Measurements from ENCODE around the gene CLK2. TPM values are rescaled to one million over a fixed set of nuclear protein-coding genes. Genes with fewer than 3 reads are reported as not detected.
"Not testable (repeated sequence)": the region's sequence is repeated elsewhere in the genome, so short reads cannot be mapped to it uniquely, and the experiment has no call there.

The CLK2 gene
- total and polyA plus RNA-seq, 4 donors, result 8.3 to 28.2 (median 14.8) TPM

GRCh38 chr1:155226910-155227260 lies 46.4 kb downstream of the CLK2 start:
- peak overlapping the region; percentile 81 to 83 for H3K27ac ChIP-seq (ENCODE audit: low read depth in 1 of 2, low read length in 2 of 2)
- H3K9me3 ChIP-seq (ENCODE audit: control insufficient read depth in 4 of 4, low read length in 3 of 4), result no peaks in the 10 kb centered on the region
- DNase-seq (ENCODE audit: low spot score), result no peak
- peak overlapping the region; percentile 73 to 87 for H3K9ac ChIP-seq (ENCODE audit: low read depth in 1 of 2, low read length in 2 of 2)
- H3K36me3 ChIP-seq (ENCODE audit: control insufficient read depth in 4 of 4, insufficient read depth in 3 of 4, low read depth in 1 of 4, low read length in 3 of 4), result no peaks in the 10 kb centered on the region
- H3K4me1 ChIP-seq (ENCODE audit: control insufficient read depth in 4 of 4, insufficient read depth in 4 of 4, low read length in 3 of 4), result peaks cover 3 to 14% (median 8%) of the 10 kb centered on the region in 4 donors
- peak overlapping the region; percentile 57 to 87 (median 79) for H3K4me3 ChIP-seq (ENCODE audit: low read depth in 1 of 3, low read length in 3 of 3)
- under 1% methylated on average over 19 of the region's 19 CpGs for WGBS
- H3K27me3 ChIP-seq (ENCODE audit: control insufficient read depth in 4 of 4, insufficient read depth in 4 of 4, low read length in 3 of 4), result no peaks in the 10 kb centered on the region
- peak in 1 of 2 donors; percentile 6 for TF ChIP-seq HNF4A (conservative IDR thresholded peaks at IDR 0.05)
- no peak for TF ChIP-seq HNF4G (IDR thresholded peaks at IDR 0.05)

GRCh38 chr1:155226188-155226909 lies 47.0 kb downstream of the CLK2 start:
- TF ChIP-seq CTCF (IDR thresholded peaks at IDR 0.05; ENCODE audit: low read depth, low read length, missing input control) (peak; percentile 51), GABPA (IDR thresholded peaks at IDR 0.05 in 1 of 2, conservative IDR thresholded peaks at IDR 0.05 in 1 of 2) (no peak), RAD21 (IDR thresholded peaks at IDR 0.05) (peak; percentile 67 to 71), JUND (IDR thresholded peaks at IDR 0.05) (no peak), NR2F2 (IDR thresholded peaks at IDR 0.05) (no peak)
- TF ChIP-seq, protein P1, sequence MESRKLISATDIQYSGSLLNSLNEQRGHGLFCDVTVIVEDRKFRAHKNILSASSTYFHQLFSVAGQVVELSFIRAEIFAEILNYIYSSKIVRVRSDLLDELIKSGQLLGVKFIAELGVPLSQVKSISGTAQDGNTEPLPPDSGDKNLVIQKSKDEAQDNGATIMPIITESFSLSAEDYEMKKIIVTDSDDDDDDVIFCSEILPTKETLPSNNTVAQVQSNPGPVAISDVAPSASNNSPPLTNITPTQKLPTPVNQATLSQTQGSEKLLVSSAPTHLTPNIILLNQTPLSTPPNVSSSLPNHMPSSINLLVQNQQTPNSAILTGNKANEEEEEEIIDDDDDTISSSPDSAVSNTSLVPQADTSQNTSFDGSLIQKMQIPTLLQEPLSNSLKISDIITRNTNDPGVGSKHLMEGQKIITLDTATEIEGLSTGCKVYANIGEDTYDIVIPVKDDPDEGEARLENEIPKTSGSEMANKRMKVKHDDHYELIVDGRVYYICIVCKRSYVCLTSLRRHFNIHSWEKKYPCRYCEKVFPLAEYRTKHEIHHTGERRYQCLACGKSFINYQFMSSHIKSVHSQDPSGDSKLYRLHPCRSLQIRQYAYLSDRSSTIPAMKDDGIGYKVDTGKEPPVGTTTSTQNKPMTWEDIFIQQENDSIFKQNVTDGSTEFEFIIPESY (IDR thresholded peaks at IDR 0.05), result no peak
- Histone ChIP-seq H3K27ac (ENCODE audit: low read depth in 1 of 2, low read length in 2 of 2) (peak overlapping the region; percentile 81 to 83), H3K9ac (ENCODE audit: low read depth in 1 of 2, low read length in 2 of 2) (peak overlapping the region in 1 of 2 donors; percentile 87), H3K27me3 (ENCODE audit: control insufficient read depth in 4 of 4, insufficient read depth in 4 of 4, low read length in 3 of 4) (no peaks in the 10 kb centered on the region), H3K36me3 (ENCODE audit: control insufficient read depth in 4 of 4, insufficient read depth in 3 of 4, low read depth in 1 of 4, low read length in 3 of 4) (no peaks in the 10 kb centered on the region), H3K4me1 (ENCODE audit: control insufficient read depth in 4 of 4, insufficient read depth in 4 of 4, low read length in 3 of 4) (peaks cover 3 to 14% (median 8%) of the 10 kb centered on the region in 4 donors), H3K9me3 (ENCODE audit: control insufficient read depth in 4 of 4, low read length in 3 of 4) (no peaks in the 10 kb centered on the region), H3K4me3 (ENCODE audit: low read depth in 1 of 3, low read length in 3 of 3) (peak overlapping the region; percentile 57 to 87 (median 79))
- peak; percentile 80 for DNase-seq (ENCODE audit: low spot score)
- 3% methylated on average over 7 of the region's 7 CpGs for WGBS

- not testable (repeated sequence) for H3K27ac ChIP-seq (ENCODE audit: low read depth in 1 of 2, low read length in 2 of 2); H3K9me3 ChIP-seq (ENCODE audit: control insufficient read depth in 4 of 4, low read length in 3 of 4); H3K36me3 ChIP-seq (ENCODE audit: control insufficient read depth in 4 of 4, insufficient read depth in 3 of 4, low read depth in 1 of 4, low read length in 3 of 4); H3K4me3 ChIP-seq (ENCODE audit: low read depth in 1 of 3, low read length in 3 of 3); H3K27me3 ChIP-seq (ENCODE audit: control insufficient read depth in 4 of 4, insufficient read depth in 4 of 4, low read length in 3 of 4); DNase-seq (ENCODE audit: low spot score); H3K9ac ChIP-seq (ENCODE audit: low read depth in 1 of 2, low read length in 2 of 2)
- H3K4me1 ChIP-seq (ENCODE audit: control insufficient read depth in 4 of 4, insufficient read depth in 4 of 4, low read length in 3 of 4), result peaks cover 3 to 14% (median 8%) of the 10 kb centered on the region in 4 donors
- 97% methylated on average over 8 of the region's 8 CpGs for WGBS
Measured at GRCh38 chr1:155225404-155225759, 47.9 kb downstream of the CLK2 start.

GRCh38 chr1:155223047-155223446 lies 50.3 kb downstream of the CLK2 start:
- Histone ChIP-seq H3K36me3 (ENCODE audit: control insufficient read depth in 4 of 4, insufficient read depth in 3 of 4, low read depth in 1 of 4, low read length in 3 of 4) (no peaks in the 10 kb centered on the region), H3K27ac (ENCODE audit: low read depth in 1 of 2, low read length in 2 of 2) (no peak overlapping the region), H3K27me3 (ENCODE audit: control insufficient read depth in 4 of 4, insufficient read depth in 4 of 4, low read length in 3 of 4) (no peaks in the 10 kb centered on the region), H3K4me1 (ENCODE audit: control insufficient read depth in 4 of 4, insufficient read depth in 4 of 4, low read length in 3 of 4) (peaks cover 3 to 15% (median 10%) of the 10 kb centered on the region in 4 donors), H3K4me3 (ENCODE audit: low read depth in 1 of 3, low read length in 3 of 3) (no peak overlapping the region), H3K9ac (ENCODE audit: low read depth in 1 of 2, low read length in 2 of 2) (no peak overlapping the region), H3K9me3 (ENCODE audit: control insufficient read depth in 4 of 4, low read length in 3 of 4) (no peaks in the 10 kb centered on the region)
- no peak for DNase-seq (ENCODE audit: low spot score)
- 81% methylated on average over 7 of the region's 7 CpGs for WGBS
- TF ChIP-seq, protein P1 (IDR thresholded peaks at IDR 0.05), result no peak
- TF ChIP-seq HNF4A (conservative IDR thresholded peaks at IDR 0.05) (no peak), SP1 (IDR thresholded peaks at IDR 0.05) (no peak), TAF1 (conservative IDR thresholded peaks at IDR 0.05) (no peak), EGR1 (IDR thresholded peaks at IDR 0.05; ENCODE audit: low read depth in 2 of 2) (no peak), JUND (IDR thresholded peaks at IDR 0.05) (no peak), NR2F2 (IDR thresholded peaks at IDR 0.05) (no peak), RAD21 (IDR thresholded peaks at IDR 0.05) (no peak), YY1 (IDR thresholded peaks at IDR 0.05) (no peak)
- TF ChIP-seq, protein P2, sequence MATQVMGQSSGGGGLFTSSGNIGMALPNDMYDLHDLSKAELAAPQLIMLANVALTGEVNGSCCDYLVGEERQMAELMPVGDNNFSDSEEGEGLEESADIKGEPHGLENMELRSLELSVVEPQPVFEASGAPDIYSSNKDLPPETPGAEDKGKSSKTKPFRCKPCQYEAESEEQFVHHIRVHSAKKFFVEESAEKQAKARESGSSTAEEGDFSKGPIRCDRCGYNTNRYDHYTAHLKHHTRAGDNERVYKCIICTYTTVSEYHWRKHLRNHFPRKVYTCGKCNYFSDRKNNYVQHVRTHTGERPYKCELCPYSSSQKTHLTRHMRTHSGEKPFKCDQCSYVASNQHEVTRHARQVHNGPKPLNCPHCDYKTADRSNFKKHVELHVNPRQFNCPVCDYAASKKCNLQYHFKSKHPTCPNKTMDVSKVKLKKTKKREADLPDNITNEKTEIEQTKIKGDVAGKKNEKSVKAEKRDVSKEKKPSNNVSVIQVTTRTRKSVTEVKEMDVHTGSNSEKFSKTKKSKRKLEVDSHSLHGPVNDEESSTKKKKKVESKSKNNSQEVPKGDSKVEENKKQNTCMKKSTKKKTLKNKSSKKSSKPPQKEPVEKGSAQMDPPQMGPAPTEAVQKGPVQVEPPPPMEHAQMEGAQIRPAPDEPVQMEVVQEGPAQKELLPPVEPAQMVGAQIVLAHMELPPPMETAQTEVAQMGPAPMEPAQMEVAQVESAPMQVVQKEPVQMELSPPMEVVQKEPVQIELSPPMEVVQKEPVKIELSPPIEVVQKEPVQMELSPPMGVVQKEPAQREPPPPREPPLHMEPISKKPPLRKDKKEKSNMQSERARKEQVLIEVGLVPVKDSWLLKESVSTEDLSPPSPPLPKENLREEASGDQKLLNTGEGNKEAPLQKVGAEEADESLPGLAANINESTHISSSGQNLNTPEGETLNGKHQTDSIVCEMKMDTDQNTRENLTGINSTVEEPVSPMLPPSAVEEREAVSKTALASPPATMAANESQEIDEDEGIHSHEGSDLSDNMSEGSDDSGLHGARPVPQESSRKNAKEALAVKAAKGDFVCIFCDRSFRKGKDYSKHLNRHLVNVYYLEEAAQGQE (IDR thresholded peaks at IDR 0.05), result no peak
